Measurements from ENCODE around the gene COX7B2. TPM values are rescaled to one million over a fixed set of nuclear protein-coding genes. Genes with fewer than 3 reads are reported as not detected.

The COX7B2 gene
- total and polyA plus RNA-seq, 2 of the 13 experiments (the other 11 are each of a cell fraction or from before 2014, with no cell fraction given), result not detected

DNA sequence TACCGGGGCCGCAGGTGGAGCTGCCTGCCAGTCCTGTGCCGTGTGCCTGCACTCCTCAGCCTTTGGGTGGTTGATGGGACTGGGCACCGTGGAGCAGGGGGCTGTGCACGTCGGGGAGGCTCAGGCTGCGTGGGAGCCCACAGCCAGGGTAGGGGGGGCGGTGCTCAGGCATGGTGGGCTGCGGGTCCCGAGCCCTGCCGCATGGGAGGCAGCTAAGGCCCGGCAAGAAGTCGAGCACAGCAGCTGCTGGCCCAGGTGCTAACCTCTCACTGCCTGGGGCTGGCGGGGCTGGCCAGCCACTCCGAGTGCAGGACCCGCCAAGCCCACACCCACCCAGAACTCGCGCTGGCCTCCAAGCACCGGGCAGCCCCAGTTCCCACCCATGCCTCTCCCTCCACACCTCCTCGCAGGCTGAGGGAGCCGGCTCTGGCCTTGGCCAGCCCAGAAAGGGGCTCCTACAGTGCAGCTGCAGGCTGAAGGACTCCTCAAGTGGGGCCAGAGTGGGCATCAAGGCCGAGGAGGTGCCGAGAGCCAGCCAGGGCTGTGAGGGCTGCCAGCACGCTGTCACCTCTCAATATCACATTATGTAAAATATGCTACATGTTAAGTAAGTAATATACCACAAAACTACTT lies 104.1 kb downstream of the COX7B2 start (continued):
- TF ChIP-seq ZNF766 (CRISPR knock-in tag; IDR thresholded peaks at IDR 0.05; ENCODE audit: borderline replicate concordance), result no peak
- TF ChIP-seq PATZ1 (CRISPR knock-in tag; IDR thresholded peaks at IDR 0.05), result no peak
- TF ChIP-seq ZNF703 (CRISPR knock-in tag; IDR thresholded peaks at IDR 0.05; ENCODE audit: borderline replicate concordance), result no peak
- TF ChIP-seq TAF1 (CRISPR knock-in tag; IDR thresholded peaks at IDR 0.05), result no peak

- BruUV-seq (replicated peaks), result no TSS peak
- no peak overlapping the region for H3K4me2 ChIP-seq (ENCODE audit: low read depth, low read length)
- H2AFZ ChIP-seq (ENCODE audit: low read length), result no peak overlapping the region
- H3K36me3 ChIP-seq (replicated peaks in 1 of 2; ENCODE audit: control insufficient read depth in 1 of 2, insufficient read depth in 2 of 2, low read length in 2 of 2), result no peaks in the 10 kb centered on the region
- H3K27ac ChIP-seq (ENCODE audit: extremely low read length, insufficient read depth, low read length), result no peak overlapping the region
- no peak for ATAC-seq
- no peak for FAIRE-seq
- TF ChIP-seq ZNF253 (CRISPR knock-in tag; IDR thresholded peaks at IDR 0.05; ENCODE audit: borderline replicate concordance), result no peak
- TF ChIP-seq, protein P1, sequence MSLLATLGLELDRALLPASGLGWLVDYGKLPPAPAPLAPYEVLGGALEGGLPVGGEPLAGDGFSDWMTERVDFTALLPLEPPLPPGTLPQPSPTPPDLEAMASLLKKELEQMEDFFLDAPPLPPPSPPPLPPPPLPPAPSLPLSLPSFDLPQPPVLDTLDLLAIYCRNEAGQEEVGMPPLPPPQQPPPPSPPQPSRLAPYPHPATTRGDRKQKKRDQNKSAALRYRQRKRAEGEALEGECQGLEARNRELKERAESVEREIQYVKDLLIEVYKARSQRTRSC (CRISPR knock-in tag; IDR thresholded peaks at IDR 0.05; ENCODE audit: low read depth), result no peak
- TF ChIP-seq ZNF335 (CRISPR knock-in tag; IDR thresholded peaks at IDR 0.05), result no peak
- TF ChIP-seq GPN1 (CRISPR knock-in tag; IDR thresholded peaks at IDR 0.05; ENCODE audit: borderline replicate concordance), result no peak
- TF ChIP-seq IKZF4 (CRISPR knock-in tag; IDR thresholded peaks at IDR 0.05; ENCODE audit: borderline replicate concordance, low read depth, not compliant biosample characterization), result no peak
- no peak for TF ChIP-seq ZFYVE20 (CRISPR knock-in tag; IDR thresholded peaks at IDR 0.05; ENCODE audit: borderline replicate concordance, low read depth)
- TF ChIP-seq SOX13 (IDR thresholded peaks at IDR 0.05), result no peak
- no peak for TF ChIP-seq SOX13 (CRISPR knock-in tag; conservative IDR thresholded peaks at IDR 0.05 in 1 of 2, IDR thresholded peaks at IDR 0.05 in 1 of 2)
- TF ChIP-seq ZBTB21 (CRISPR knock-in tag; IDR thresholded peaks at IDR 0.05), result no peak
- TF ChIP-seq ZNF251 (CRISPR knock-in tag; IDR thresholded peaks at IDR 0.05), result no peak
- TF ChIP-seq ZNF3 (CRISPR knock-in tag; IDR thresholded peaks at IDR 0.05), result no peak
- no peak for TF ChIP-seq MBNL3 (CRISPR knock-in tag; conservative IDR thresholded peaks at IDR 0.05)
- TF ChIP-seq PITX1 (CRISPR knock-in tag; IDR thresholded peaks at IDR 0.05), result no peak
- intact Hi-C loops (cut with micrococcal nuclease; ENCODE audit: unreplicated experiment) (no loop called here), in situ Hi-C loops (cut with HindIII; ENCODE audit: extremely low pct_ligation_motif_present, low pct_unique_long_range_greater_than_20kb) (no loop called here)
- H3K27me3 ChIP-seq (ENCODE audit: control insufficient read depth in 1 of 2, insufficient read depth in 2 of 2, low read length in 2 of 2), result no peaks in the 10 kb centered on the region
- no peaks in the 10 kb centered on the region for H3K79me2 ChIP-seq (ENCODE audit: insufficient read depth, low read length)
- 4% methylated on average over 6 of the region's 6 CpGs for WGBS (ENCODE audit: low lambda C conversion rate)
- CTCF ChIA-PET (ENCODE audit: low intra/inter-chr PET ratio, low total read pairs), result no interaction called here
- no peak for DNase-seq (ENCODE audit: low spot score)
- no peak overlapping the region for H3K4me3 ChIP-seq (replicated peaks in 1 of 3; ENCODE audit: insufficient read depth in 1 of 3, low read depth in 2 of 3, low read length in 3 of 3)
- POLR2A ChIA-PET, result no interaction called here
- H3K9me3 ChIP-seq (ENCODE audit: low read length), result peaks cover 43% of the 10 kb centered on the region
- no peak overlapping the region for H3K9ac ChIP-seq (ENCODE audit: insufficient read depth, low read depth, low read length)
- no peaks in the 10 kb centered on the region for H4K20me1 ChIP-seq (ENCODE audit: insufficient read depth, low read length)
- no peaks in the 10 kb centered on the region for H3K4me1 ChIP-seq (ENCODE audit: insufficient read depth, low read length)
These were observed 116.0 kb downstream of the COX7B2 start for GRCh38 chr4:46793036-46793435.

All from HepG2 (cell line).